Activated CD4-positive, alpha-beta T cell treated with anti-CD3 and anti-CD28 coated beads for 24 hours (primary cell): Measurements from ENCODE around the gene WDR41.
A peak's percentile ranks its signal among the peaks of the same experiment; 100 is the strongest.
"Not testable (repeated sequence)": the region's sequence is repeated elsewhere in the genome, so short reads cannot be mapped to it uniquely, and the experiment has no call there.

Experiments
- DNase-seq, 2 donors: peaks; one replicate each; pipeline ENCODE4 v3.0.0-alpha.2; 2020; ENCODE audit warnings: low read depth in 2 of 2

Gene WDR41, protein sequence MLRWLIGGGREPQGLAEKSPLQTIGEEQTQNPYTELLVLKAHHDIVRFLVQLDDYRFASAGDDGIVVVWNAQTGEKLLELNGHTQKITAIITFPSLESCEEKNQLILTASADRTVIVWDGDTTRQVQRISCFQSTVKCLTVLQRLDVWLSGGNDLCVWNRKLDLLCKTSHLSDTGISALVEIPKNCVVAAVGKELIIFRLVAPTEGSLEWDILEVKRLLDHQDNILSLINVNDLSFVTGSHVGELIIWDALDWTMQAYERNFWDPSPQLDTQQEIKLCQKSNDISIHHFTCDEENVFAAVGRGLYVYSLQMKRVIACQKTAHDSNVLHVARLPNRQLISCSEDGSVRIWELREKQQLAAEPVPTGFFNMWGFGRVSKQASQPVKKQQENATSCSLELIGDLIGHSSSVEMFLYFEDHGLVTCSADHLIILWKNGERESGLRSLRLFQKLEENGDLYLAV

DNA sequence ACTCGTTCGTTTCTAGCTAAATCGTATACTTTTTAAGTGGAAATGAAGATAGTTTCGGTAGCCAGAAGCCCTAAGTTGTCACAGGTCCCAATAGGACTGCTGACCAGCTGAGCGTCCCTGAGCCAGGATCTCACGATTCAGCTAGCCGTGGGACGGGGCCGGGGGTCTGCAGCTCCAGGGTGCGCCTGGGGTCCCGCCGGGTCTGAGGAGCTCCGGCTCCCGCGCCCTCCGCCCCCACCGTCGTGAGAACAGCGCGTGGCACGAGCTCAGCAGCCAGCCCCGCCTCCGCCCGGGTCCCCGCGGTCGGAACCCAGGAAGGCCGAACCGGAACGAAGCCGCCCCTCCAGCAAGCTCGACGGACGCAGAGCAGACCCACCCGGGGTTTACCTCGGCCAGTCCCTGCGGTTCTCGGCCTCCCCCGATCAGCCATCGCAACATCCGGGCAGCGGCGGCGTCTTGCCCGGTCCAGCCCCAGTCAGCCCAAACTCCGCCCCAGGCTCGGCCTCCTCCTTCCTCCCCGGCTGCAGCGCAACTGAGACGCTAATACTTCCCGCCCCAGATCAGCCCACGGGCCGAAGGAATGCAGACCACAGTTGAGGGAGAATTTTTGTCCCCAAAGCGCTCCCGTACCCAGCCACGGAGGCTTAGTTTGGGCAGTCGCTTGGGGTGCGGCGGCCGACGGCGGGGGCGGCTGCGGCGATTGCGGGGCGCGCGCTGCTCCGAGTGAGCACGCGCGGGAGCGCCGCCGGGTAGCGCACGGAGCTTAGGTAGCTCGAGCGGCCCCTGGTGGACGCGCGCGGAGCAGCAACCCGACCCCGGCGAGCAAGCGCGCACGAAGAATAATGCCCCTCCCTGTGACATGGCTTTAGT is at the start of gene WDR41:
Gene WDR41 (minus strand): TSS at position 534 of the 870 bp plus-strand sequence. CDS start 96 bp downstream, at position 438.
- peak; percentile 80 to 84 for DNase-seq

DNA sequence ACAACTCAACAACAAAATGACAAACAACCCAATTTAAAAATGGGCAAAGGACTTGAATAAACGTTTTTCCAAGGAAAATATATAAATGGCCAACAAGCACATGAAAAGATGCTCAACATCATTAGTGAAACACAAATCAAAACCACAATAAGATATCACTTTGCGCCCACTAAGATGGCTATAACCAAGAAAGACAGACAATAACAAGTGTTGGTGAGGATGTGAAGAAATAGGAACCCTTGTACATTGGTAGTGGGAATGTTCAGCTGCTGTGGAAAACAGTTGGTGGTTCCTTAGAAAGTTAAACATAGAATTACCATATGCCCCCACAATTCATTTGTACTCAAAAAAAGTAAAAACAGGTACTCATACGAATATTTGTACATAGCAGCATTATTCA is 39.2 kb upstream of the WDR41 start:
- no peak for DNase-seq

DNA sequence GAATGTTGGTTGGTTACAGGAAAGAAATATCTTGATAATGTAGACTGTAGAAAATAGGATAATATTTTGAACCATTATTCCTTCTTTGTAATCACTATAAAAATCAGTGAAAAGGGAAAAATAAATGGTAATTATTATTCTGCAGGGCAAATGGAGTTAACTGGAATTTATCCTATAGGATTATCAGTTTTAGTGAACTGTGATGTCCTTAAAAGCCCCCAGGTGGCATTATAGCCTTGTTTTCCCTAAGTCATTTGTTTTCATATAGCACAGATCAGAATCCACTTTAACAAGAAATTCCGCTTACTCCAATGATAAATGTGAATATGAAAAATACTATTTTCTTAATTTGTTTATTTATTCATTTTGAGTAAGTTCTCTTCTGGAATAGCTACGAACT is 26.2 kb upstream of the WDR41 start:
- no peak for DNase-seq

DNA sequence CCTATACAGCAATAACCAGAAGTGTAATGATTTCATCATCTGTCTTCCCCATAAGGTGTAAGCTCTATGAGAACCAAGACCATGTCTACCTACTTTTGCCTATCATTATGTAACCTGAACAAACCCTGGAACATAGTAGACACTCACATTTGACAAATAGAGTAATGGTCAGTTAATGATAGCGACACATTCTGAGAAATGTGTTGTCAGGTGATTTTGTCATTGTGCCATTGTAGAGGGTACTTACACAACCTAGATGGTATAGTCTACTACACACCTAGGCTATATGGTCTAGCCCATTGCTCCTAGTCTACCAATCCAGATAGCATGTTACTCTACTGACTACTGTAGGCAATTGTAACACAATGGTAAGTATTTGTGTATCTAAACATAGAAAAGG is 22.3 kb upstream of the WDR41 start:
- no peak for DNase-seq

DNA sequence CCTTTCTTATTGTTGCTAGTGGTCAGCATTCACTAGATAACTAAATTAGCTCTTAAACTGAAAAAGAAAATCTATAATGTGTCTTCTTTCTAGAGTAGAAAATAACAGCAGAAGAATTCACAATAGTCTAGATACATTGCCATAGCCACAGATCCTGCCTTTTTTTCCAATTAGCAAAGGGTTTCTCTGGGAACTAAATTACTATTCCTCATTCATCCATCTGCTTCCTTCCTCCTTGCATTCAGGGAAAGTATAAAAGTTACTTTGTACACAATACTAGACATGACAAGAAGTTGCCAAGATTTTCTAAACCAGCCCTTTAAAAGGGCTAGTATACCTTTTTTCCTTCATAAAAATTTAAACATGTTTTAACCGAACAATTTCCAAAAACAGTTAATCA is 21.2 kb upstream of the WDR41 start:
- no peak for DNase-seq

DNA sequence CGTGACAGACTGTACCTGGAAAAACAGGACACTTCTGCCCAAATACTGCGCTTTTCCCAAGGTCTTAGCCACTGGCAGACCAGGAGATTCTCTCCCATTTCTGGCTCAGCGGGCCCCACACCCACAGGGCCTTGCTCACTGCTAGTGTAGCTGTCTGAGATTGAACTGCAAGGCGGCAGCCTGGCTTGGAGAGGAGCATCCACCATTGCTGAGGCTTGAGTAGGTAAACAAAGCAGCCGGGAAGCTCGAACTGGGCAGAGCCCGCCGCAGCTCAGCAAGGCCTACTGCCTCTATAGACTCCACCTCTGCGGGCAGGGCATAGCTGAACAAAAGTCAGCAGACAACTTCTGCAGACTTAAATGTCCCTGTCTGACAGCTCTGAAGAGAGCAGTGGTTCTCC is 9.0 kb upstream of the WDR41 start:
- DNase-seq: not testable (repeated sequence)

DNA sequence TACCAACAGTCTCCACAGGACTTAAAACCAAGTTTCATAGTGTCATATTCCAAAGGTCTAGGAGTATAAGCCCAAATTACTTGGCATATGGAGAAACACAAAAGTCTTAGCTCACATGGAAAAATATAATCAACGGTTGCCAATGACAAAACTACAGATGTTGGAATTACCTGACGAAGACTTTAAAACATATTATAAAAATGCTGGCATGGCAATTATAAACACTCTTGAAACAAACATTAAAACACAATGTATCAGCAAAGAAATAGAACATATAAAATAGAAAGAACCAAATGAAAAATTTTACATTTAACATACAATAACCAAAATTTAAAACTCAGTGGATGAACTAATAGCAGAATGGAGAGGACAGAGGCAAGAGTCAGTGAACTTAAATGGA is 7.9 kb upstream of the WDR41 start:
- DNase-seq: no peak

DNA sequence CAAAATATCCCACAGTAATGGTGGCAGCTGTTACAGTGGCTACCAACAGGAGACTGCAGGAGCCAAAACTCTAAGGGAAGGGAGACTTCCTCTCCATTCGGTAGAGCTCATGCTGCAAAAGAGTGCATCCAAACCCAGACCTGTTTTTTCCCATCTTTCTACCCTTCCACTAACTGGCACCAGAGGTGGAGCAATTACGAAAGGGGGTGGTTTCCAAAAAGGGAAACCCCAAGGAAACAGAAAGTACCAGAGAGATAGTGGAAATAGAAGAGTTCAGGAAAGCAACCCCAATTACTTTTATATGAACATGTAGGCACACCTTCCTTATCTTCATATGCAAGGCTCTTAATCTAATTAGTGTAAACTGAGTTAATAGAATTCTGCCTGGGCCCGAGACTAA is 7.3 kb upstream of the WDR41 start:
- DNase-seq: no peak

DNA sequence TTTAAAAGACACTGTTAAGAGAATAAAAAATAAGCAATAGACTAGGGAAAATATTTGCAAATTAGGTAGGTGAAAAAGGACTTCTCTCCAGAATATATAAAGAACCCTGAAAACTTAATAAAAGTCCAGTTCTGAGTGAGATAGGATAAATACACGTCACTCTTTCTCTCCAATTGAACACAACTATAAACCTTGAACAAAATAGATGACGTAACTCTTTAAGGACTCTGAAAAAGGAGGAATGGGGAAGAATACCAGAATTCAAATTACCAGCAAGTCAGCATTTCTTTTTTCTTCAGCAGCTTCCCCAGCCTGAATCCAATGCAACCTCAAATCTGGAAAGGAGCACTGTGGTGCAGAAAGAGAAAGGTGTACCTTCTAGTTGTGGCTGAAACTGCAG is 6.8 kb upstream of the WDR41 start:
- DNase-seq: no peak

DNA sequence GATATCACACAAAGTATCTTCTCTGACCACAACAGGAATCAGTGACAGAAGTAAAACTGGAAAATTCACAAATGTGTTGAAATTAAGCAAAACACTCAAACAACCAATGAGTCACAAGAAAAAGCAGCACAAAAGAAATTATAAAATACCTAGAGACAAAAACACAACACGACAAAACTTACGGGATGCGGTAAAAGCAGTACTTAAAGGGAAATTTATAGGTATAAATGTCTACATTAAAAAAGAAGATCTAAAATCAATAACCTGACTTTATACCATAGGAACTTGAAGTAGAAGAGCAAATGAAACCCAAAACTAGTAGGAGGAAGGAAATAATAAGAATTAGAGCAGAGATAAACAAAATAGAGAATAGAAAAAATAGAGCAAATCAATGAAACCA is 2.8 kb upstream of the WDR41 start:
- DNase-seq: no peak

DNA sequence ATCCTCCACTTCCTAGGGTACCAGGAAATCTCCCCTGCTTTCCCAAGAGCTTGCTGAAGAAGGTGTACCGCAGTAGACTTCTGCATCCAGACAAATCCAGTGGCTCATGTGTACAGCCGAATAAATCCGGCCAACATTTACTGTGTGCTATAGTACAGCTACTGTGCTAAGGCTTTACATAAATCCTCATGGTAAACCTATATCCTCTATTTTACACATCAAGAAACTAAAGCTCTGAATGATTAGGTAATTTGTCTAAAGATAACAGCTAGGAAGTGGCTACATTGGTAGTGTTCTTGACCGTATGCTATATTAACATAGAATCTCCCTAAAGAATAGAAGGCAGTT is 511 bp upstream of the WDR41 start:
- DNase-seq: no peak

DNA sequence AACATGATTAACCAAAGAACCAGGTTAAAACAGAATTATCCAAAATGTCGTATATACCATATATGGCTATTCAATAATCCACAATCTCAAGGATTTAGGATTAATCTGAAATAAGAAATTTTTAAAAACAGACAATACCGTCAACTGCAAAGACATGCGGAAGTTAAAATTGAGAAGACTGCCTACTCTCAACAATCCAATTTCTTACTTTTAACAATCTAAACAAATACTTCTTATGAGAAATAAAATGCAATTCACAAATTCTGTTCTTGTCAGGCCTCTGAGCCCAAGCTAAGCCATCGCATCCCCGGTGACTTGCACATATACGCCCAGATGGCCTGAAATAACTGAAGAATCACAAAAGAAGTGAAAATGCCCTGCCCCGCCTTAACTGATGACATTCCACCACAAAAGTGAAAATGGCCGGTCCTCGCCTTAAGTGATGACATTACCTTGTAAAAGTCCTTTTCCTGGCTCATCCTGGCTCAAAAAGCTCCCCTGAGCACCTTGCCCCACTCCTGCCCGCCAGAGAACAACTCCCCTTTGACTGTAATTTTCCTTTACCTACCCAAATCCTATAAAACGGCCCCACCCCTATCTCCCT is 1.3 kb downstream of the WDR41 start:
- not testable (repeated sequence) for DNase-seq

DNA sequence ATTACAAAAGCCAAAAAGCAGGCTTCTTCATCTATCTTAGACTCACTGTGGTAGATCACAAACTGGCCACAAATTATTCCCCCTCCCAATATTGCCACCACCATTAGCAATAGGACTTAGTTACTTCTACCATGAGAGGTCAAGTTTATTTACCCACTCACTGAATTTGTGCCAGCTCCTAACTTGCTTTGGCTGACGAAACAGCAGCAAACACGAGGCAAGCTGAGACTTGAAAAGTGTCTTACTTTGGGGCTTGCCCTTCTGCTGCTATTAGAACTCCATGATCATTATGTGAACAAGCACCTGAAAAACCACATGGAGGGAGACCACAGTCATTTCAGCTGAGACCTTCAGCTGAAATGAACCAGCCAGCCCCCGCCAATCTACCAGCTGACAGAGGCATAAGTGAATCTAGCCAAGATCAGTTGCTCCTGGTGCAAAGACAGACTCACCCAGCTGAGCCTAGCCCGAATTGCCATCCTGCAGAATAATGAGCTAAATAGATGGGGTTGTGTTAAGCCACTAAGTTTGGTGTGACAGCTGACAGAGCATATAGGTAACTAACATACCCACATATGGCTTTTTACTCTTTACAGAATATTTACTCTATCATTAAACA is 5.7 kb downstream of the WDR41 start:
- no peak for DNase-seq

DNA sequence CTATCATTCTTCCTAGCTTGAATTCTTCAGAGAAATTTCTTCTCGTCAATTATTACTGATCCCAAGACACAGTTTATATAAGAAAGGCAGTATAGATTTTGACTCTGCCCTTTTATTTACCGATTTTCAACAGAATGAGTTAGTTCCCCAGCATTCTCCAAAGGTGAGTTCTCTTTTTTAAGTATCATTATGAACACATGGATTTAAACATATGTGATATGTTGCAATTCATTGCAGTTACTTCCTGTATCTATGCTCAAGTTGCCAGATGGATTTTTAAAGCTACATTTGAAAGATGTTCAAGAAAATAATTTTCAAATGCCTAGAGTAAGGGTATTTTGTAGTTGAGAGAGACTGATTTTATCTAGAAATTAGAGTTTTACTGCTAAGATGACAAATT is 8.4 kb downstream of the WDR41 start:
- DNase-seq: no peak

DNA sequence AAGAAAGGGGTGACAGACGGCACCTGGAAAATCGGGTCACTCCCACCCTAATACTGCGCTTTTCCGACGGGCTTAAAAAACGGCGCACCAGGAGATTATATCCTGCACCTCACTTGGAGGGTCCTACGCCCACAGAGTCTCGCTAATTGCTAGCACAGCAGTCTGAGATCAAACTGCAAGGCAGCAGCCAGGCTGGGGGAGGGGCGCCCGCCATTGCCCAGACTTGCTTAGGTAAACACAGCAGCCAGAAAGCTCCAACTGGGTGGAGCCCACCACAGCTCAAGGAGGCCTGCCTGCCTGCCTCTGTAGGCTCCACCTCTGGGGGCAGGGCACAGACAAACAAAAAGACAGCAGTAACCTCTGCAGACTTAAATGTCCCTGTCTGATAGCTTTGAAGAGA is 17.1 kb downstream of the WDR41 start:
- DNase-seq: not testable (repeated sequence)

DNA sequence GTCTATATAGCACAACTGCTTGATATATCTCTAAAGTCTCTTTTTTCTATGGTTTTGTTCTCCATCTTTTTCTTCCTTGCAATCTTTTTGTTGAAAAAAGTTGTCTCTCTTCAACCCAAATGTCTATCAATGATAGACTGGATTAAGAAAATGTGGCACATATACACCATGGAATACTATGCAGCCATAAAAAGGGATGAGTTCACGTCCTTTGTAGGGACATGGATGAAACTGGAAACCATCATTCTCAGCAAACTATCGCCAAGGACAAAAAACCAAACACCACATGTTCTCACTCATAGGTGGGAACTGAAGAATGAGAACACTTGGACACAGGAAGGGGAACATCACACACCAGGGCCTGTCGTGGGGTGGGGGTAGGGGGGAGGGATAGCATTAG is 23.2 kb downstream of the WDR41 start:
- DNase-seq: not testable (repeated sequence)

DNA sequence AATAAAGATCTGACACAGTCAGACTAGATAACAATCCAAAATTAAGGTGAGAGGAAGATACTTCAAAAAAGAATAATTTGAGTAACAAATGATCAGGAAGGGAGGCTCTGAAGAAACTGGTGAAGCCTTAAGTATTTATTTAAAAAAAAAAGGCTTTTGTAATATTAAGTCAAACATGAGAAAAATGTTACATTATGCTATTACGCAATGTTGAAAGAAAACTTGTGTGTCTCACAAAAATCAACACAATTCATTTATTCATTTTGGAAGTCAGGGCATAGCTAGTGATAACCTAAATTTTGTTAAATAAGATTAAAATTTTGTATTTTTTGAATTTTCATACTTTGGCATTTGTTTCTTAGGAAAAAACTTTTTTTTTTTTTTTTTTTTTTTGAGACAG is 28.2 kb downstream of the WDR41 start:
- no peak for DNase-seq

DNA sequence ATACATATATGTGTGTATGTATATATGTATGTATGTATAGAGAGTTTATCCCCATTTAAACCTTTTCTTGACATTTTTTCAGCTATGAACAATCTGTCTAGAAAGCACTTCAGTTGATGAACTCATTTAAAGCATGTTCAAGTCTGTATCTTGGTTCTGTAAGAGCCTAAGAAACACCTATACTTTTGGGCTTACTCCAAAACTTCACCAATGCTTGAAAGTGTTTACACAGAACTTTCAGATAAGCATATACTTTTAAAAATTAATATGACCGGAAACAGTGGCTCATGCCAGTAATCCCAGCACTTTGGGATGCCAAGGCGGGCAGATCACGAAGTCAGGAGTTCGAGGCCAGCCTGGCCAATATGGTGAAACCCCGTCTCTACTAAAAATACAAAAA is 30.8 kb downstream of the WDR41 start:
- no peak for DNase-seq

DNA sequence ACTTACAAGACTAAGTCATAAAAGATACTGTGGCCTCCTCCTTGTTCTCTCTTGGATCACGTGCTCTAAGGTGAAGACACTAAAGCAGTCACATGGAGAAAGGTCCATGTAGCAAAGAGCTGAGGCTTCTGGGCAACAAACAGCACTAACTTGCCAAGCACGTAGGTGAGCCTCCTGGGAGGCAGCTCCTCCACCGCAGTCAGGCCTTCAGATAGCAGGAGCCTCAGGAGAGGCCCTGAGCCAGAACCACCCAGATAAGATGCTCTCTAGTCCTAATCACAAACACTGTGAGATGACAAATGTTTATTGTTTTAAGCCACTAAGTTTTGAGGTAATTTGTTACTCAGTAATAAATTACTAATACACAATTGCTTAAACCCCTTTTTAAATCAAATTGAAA is 38.0 kb downstream of the WDR41 start:
- no peak for DNase-seq

DNA sequence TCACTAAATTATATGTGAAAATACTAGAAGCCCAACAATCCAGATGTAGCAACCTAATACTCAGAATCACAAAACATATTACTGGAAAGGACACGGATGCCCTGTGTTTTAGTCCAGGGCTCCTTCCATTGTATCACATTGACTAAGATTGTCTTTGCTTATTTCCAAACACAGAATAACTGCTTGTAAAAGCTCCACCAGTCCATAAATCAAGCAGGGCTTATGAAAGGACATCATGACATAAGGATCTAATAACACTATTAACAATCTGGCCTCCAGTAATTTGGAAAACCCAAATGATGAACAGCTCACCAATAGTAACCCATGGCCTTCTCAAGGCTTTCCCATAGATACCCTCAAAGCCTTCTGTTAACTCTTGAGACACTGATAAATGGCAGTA is 39.8 kb downstream of the WDR41 start:
- DNase-seq: no peak

DNA sequence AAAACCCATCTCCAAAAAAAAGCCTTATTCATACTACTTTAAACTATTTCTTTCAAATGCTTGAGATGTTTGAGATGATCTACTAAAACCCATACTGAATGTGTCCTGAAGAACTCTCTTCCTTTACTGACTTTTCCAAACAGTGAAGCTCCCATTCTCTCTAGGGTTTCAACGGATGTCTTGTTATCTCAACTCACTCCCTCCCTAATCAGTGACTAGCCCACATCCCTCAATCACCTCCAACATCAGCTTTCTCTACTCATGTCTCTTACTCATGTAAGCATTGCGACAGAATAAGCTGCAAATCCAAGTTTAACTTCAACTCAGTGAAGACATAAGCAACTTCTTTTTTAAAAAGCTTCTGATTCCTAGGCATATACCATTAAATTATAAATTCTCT is 42.1 kb downstream of the WDR41 start:
- DNase-seq: no peak

DNA sequence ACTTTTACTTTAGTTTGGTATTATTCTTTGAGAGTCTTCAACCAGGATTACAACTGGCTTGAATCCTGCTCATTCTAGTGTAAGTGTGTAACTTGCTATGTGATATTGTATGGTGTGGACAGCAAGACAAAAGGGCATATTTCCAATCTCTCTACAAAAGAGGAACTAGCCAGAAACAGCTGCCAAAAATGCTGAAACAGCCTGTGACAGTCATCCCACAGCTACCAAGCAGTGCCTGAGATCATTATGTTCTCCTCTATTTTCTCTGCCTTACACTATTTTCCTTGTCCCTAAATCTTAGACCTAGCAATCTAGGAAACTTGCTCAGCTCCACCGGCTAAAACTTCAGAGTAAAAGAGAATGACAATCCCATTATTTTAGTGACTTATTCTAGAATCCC is 42.8 kb downstream of the WDR41 start:
- no peak for DNase-seq
